Globus pallidus (tissue), 1 donor: Measurements from ENCODE around the gene ADAMTS6.
"Not testable (repeated sequence)": the region's sequence is repeated elsewhere in the genome, so short reads cannot be mapped to it uniquely, and the experiment has no call there.

Source experiments
- DNase-seq: peaks from one replicate; pipeline ENCODE4 v3.0.0-alpha.2; 2015; ENCODE audit warnings: low spot score

ADAMTS6 gene

GRCh38 chr5:65197531-65198455 lies 283.9 kb downstream of the ADAMTS6 start:
- no peak for DNase-seq

DNA sequence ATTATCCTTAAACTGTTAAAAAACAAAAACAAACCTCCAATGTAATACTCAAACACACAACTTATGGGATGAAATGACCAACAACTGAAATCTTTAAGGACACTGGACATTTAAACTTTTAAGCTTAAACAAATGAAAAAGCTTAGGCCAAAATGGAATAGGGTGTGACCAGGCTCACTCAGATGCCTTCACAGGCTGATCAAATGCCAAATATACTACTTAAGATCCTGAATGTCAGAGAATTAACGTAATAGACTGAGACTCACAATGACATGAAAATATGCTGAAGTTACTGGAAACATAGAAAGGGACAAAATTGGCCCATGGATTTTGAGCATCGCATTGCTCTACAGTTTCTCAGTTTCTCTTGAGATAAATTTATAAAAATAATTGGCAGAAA lies 286.8 kb downstream of the ADAMTS6 start:
- DNase-seq: no peak

DNA sequence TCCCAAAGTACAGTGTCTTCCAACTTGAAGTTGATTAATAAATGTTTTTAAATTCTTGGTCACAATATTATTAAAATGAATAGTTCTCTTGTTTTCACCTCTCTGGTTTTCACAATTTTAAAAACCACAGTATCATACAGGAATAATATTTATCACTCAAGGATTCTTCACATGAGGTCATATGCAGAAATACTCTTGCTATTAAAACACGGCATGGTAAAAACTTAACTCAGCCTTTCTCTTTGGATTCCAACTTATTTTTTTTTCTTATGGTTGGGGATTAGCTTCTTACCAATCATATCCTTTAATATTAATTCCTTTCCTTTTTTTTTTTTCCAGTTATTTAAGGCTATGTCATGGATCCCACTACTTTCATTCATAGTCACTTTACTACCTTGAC lies 289.4 kb downstream of the ADAMTS6 start:
- no peak for DNase-seq

DNA sequence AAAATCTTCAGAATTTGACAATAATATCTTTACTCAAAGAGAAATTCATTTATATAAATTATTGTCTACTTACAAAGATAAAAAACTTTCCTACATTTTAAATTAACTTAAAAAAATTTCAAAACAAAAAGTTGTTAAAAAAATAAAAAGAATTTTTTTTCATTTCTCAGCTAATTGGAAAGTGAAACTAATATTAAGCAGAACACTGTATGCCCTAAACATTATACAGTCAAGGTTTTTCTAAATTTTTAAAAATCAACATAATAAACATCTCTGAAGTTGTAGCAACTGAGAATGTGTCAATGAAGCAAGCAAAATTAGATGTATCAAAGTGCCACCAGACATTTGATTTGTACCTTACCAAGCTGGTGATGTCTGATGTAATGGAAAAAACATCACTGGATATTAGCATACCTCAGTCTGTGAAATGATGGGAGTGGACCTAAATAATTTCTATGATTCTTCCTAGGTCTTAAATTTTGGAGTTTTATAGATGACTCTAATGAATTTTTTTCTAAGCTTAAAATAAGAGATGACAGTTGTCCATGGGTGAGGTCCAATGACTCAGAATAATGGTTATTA lies 290.1 kb downstream of the ADAMTS6 start:
- DNase-seq: no peak

GRCh38 chr5:65190328-65191053 lies 291.2 kb downstream of the ADAMTS6 start:
- no peak for DNase-seq

DNA sequence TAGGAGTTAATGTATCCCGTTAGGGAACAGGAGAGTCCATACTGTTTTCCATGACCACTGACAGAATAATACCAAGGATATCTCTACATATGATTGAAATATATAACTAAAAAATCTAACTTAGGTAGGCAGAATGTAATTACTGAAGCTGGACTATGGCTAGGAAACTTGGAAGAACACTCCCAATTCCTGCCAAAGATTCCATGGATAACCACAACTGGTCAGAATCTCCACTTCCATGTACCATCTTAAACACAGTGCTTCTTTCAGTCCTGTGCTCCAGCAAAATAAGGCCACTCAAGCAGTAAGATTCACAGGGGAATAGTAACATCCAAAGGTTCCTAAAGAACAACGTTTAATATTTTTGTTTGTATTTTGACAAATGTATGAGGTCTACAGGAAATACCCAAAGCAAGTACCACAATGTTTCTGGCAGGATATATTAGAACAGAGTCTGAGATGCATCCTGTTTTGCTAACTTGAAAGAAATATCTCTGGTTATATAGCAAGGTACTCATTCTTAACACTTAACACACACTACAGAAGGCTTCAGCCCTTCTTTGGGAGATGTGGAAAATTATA lies 295.0 kb downstream of the ADAMTS6 start:
- no peak for DNase-seq

DNA sequence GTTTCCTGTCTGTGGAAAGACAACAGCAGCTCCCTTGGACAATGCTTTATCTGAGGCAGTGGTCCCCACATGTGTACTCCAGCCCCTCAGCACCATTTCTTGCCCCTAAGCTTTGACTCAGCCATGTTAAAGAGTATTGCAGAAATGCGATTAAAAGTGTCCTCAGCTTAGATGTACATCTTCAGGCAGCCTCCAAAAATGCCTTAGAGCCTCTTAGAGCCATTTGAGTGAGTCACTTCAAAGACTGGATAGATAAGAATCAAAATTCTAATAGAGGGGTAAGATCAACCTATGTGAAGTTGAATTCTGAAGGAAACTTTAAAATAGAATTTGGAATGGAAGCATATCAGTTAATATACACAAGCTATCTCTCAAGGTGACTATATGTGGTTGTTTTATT lies 296.3 kb downstream of the ADAMTS6 start:
- DNase-seq: no peak

GRCh38 chr5:65184780-65185179 lies 296.9 kb downstream of the ADAMTS6 start:
- no peak for DNase-seq

DNA sequence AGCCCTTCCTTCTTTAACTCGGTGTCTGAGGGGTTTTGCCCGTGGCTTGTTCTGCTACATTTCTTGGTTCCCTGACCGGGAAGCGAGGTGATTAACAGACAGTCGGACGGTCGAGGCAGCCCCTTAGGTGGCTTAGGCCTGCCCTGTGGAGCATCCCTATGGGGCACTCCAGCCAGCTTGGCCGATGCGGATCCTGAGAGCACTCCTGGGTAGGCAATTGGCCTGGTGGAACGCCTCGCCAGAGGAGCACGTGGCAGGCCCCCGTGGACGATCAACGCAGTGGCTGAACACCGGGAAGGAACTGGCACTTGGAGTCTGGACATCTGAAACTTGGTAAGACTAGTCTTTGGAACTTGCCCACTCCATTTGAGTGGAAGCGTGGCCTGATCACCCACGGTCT lies 307.5 kb downstream of the ADAMTS6 start:
- DNase-seq: not testable (repeated sequence)

DNA sequence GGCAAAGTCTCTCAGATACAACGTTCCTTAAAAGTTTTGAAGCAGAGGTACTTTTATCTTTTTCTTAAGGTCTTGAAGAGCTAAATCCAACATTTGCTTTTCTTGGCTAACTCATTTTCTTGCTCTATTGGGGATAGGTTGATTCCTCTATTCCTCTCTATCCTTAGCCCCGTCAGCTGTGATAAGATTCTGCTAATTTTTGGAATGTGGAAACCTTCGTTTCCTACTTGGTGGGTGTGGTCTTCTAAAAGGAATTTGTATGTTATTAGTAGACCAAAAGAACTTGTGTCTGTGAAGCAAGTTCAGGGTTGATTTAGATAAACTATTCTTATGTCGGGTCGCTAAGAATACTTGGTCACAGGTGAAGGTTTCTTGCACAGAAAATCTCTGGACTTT lies 308.6 kb downstream of the ADAMTS6 start:
- DNase-seq: no peak

- no peak for DNase-seq
These were observed 309.1 kb downstream of the ADAMTS6 start for GRCh38 chr5:65172486-65173129.

DNA sequence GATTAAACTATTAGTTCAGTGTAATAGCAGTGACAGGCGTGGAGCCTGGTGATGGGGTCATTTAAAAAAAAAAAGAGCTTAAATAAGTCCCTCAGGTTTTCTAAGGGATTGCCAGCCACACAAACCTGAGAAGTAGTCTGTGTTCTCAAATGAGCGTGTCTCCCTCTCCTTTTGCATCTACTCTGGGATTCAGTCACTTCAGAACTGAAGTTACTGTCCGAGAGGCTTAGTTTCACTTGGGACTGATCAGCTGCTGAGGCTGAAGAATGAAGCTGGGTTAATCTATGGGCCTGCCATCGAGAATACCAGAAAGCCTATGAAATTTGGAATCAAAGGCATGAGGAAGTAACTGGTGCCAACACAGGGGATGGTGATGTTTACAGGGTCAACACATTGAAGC lies 310.1 kb downstream of the ADAMTS6 start:
- no peak for DNase-seq

DNA sequence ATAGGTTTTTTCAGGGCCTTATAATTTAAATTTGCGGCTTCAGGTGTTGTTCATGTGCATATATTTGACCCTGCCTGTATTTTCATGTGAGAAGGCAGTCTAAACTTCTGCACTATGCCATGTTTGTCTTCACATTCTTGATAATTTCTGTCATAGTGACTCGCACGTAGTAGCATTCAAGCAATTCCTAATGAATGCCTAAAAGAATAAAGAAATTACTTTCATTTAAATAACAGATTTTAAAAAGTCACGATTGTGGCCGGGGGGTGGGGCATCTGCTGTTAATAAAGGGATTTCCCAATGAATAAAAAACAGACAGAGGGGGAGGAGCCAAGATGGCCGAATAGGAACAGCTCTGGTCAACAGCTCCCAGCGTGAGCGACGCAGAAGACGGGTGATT lies 318.0 kb downstream of the ADAMTS6 start:
- no peak for DNase-seq

DNA sequence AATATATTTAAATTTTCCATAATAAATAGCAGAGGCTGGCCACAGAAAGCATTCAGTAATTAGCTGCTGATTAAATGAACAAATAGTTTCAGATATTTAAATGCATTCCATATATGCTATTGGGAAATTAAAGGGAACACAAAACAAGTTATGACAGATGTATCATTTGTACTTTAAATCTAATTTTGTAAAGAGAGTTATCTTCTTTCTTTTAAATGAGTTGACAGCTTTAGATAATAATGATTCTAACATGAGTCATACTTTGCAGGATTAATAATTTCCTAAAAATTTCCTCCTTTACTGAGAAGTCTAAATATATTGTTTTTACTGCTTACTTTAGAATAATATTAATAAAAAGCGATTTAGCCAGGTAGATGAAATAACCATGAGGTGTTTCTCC lies 320.1 kb downstream of the ADAMTS6 start:
- no peak for DNase-seq

- DNase-seq: no peak
These were observed 323.7 kb downstream of the ADAMTS6 start for GRCh38 chr5:65157906-65158603.

DNA sequence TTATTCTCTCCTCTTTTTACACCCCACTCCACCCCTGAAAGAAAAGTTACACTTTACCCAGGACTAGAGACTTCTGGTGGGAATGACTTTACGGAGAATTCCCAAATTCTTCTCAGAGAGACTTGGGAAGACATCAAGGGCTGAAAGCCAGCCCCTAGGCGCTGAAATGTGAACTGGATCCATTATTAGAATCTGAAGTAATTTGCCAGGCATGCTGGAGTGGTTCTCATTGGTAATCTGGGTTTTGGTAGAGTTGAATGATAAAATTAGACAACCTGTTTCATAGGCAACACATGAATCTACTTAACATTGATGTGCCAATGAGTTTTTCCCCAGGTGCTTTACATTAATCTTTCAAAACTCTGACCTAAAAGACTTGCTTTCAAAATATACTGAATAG lies 324.8 kb downstream of the ADAMTS6 start:
- DNase-seq: no peak

DNA sequence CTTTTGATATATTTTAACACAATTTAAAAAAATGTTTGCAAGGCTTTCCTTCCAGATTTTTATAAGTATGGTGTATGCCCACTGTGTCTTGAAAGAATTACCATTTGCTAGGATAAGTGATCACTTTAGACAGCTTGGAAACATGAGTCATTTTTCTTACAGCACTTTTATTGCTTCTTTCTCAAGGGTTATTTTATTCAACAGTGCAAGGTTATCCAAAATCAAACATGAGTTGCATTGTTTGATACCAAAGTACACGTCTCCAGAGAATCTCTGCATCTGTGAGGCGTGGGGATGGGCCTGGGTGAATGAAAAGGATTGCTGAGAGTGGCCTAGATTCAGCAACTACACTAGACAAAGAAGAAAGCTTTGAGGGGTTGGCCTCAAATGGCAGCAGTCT lies 329.6 kb downstream of the ADAMTS6 start:
- DNase-seq: no peak

- DNase-seq: no peak
These were observed 330.1 kb downstream of the ADAMTS6 start for GRCh38 chr5:65151614-65152013.

- no peak for DNase-seq
These were observed 331.0 kb downstream of the ADAMTS6 start for GRCh38 chr5:65150599-65151304.

DNA sequence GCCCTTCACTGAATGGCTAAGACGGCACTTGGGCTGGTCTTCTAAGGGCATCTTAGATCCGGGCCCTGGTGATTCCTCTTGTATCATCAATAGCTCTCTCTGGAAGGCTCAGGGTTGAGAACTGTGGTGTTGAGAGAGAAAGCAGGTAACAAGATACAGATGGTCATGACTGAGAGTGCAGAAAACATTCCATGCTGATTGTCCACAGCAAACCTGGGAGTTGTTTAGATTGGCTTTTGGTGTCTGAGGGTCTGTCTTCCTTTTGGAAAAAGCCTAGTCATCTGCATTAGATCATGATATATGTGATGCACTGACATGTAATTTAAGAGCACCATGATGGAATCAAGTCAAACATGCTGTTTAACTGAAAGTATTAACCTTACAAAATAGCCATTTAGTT lies 331.9 kb downstream of the ADAMTS6 start:
- no peak for DNase-seq
